LHCN-M2 (cell line): ENCODE measurements around the gene STXBP2. TPM values are rescaled to one million over a fixed set of nuclear protein-coding genes. Genes with fewer than 3 reads are reported as not detected.

Experiments
- DNase-seq: peaks from one replicate; pipeline ENCODE4 v3.0.0-alpha.2; 2012; ENCODE audit warnings: low read depth
- total RNA-seq: library from RNA; depleted of rRNA; stranded (reverse); fragments of >200 nt; gene quantifications from 2 replicates; pipeline ENCODE4 v1.2.3, GENCODE V29; 2014

Gene STXBP2
- total RNA-seq, 1 experiment from 2014 or later, result 0.11 TPM

- DNase-seq, result no peak
Observed at GRCh38 chr19:7612282-7613274, 24.3 kb upstream of the STXBP2 start.

GRCh38 chr19:7614859-7615741, 21.8 kb upstream of the STXBP2 start:
- no peak for DNase-seq

GRCh38 chr19:7617172-7617571, 19.7 kb upstream of the STXBP2 start:
- DNase-seq, result no peak

- no peak for DNase-seq
Observed at GRCh38 chr19:7617735-7618134, 19.2 kb upstream of the STXBP2 start.

GRCh38 chr19:7618348-7618747, 18.6 kb upstream of the STXBP2 start:
- no peak for DNase-seq

- no peak for DNase-seq
Observed at GRCh38 chr19:7618771-7619510, 18.0 kb upstream of the STXBP2 start.

GRCh38 chr19:7619671-7620441, 17.1 kb upstream of the STXBP2 start:
- no peak for DNase-seq

- no peak for DNase-seq
Observed at GRCh38 chr19:7620442-7621412, 16.2 kb upstream of the STXBP2 start.

GRCh38 chr19:7622933-7623685, 13.8 kb upstream of the STXBP2 start:
- no peak for DNase-seq

GRCh38 chr19:7623725-7624603, 12.9 kb upstream of the STXBP2 start:
- DNase-seq, result no peak

GRCh38 chr19:7624810-7625209, 12.1 kb upstream of the STXBP2 start:
- no peak for DNase-seq

- DNase-seq, result no peak
Observed at GRCh38 chr19:7625763-7626372, 11.0 kb upstream of the STXBP2 start.

- no peak for DNase-seq
Observed at GRCh38 chr19:7627166-7627565, 9.7 kb upstream of the STXBP2 start.

- DNase-seq, result no peak
Observed at GRCh38 chr19:7628589-7629311, 8.2 kb upstream of the STXBP2 start.

GRCh38 chr19:7629347-7630054, 7.4 kb upstream of the STXBP2 start, which contains the start of the genes PET100 and XAB2:
PET100 (plus strand) TSS chr19:7629793; CDS start chr19:7629834, 41 bp downstream.
XAB2 (minus strand) TSS chr19:7629545; CDS start chr19:7629527, 18 bp downstream.
- peak; percentile 98 for DNase-seq

- no peak for DNase-seq
Observed at GRCh38 chr19:7631577-7631976, 5.3 kb upstream of the STXBP2 start.
